GM21737 (cell line): ENCODE data around the gene SLC7A7.
"Not testable (repeated sequence)": the region's sequence is repeated elsewhere in the genome, so short reads cannot be mapped to it uniquely, and the experiment has no call there.

Experiments
- ATAC-seq: cut with Tn5 transposase; IDR thresholded peaks from one replicate; pipeline ENCODE4 v1.9.1; 2021; ENCODE audit warnings: mild to moderate bottlenecking, moderate library complexity; ENCODE audit not compliant: unreplicated experiment

SLC7A7 gene

DNA sequence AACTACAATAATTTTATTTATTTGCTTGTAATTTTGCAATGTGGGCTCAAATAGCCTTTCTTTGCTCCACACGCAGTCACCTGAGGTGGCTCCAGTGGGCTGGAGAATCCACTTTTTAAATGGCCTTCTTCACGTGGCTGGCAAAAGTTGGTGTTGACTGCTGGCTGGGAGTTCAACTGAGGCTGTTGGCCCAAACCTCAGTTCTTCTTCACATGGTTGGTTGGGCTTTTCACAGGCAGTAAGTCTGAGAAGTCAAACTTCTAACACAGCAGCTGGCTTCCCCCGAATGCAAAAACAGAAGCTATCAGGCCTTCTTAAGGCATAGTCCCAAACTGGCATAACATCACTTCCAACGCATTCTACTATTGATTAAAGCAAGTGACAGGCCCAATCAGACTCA, 50.9 kb downstream of the SLC7A7 start:
- no peak for ATAC-seq

GRCh38 chr14:22761734-22762133, 53.5 kb downstream of the SLC7A7 start:
- no peak for ATAC-seq

DNA sequence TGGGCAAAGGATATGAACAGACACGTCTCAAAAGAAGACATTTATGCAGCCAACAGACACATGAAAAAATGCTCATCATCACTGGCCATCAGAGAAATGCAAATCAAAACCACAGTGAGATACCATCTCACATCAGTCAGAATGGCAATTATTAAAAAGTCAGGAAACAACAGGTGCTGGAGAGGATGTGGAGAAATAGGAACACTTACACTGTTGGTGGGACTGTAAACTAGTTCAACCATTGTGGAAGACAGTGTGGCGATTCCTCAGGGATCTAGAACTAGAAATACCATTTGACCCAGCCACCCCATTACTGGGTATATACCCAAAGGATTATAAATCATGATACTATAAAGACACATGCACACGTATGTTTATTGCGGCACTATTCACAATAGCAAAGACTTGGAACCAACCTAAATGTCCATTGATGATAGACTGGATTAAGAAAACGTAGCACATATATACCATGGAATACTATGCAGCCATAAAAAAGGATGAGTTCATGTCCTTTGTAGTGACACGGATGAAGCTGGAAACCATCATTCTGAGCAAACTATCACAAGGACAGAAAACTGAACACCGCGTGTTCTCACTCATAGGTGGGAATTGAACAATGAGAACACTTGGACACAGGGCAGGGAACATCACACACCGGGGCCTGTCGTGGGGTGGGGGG, 57.1 kb downstream of the SLC7A7 start:
- ATAC-seq, result not testable (repeated sequence)

DNA sequence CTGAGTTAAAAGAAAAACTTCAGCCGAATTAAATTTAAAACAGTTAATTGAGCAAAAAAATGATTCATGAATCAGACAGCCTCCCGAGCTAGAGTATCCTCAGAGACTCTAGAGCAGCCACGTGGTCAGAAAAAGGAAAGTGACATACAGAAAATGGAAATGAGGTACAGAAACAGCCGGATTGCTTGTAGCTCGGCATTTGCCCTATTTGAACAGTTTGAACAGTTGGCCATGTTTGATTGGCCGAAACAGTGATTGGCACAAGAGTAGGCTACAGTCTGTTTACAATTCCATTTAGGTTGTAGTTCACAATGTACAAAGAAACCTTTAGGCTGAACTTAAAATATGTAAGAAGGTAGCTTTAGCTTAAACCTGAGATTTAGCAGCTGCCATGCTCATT, 61.6 kb downstream of the SLC7A7 start:
- no peak for ATAC-seq

DNA sequence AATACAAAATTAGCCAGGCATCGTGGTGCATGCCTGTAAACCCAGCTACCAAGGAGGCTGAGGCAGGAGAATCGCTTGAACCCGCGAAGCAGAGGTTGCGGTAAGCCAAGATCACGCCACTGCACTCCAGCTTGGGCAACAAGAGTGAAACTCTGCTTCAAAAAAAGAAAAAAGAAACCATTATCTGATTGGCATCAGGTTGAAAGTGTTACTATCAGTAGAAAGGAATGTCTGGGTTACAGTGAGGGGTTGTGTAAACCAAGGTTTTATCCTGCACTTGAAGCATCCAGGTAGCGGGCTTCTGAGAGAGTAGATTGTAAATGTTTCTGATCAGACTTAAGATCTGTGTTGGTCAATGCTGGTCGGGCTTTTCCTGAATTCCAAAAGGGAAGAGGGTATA, 62.8 kb downstream of the SLC7A7 start:
- no peak for ATAC-seq

DNA sequence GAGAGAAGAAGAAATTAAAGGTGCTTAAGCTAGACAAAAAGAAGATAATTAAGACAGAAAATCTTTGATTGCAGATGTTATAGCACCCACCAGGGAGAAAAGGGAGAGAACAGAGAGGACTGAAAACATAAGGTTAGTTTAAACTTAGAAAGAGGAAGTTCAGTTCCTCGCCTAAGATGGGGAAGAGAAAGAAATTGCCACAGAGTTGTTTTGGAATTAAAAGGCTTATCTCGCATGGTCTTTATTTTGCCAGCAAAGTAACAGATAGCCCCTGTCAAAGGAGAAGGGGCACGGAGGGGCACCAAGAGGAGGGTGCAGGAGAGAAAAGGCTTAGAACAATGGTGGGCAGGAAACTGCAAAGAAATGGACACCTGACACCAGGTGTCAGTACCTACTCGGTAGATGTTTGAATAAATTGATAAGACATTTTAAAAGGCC, 66.6 kb downstream of the SLC7A7 start:
- no peak for ATAC-seq

- ATAC-seq, result no peak
Measured at GRCh38 chr14:22748206-22748605, 67.0 kb downstream of the SLC7A7 start.

DNA sequence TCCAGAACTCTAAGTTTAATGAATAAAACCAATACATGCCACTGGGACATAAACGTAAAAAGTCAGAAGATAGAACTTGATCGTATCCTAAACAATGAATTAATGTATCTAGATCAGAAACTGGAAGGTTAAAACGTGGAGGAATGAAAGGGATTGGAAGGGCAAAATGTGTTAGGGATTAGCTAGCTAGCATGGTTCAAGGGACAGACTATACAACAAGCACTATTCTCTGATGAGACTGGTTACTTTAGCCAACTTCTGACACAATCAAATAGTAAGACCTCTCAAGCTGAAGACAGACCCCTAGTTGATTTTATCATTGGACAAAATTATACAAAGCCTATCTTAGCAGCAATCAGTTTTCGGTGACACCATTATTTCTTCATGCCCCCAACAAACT, 67.5 kb downstream of the SLC7A7 start:
- no peak for ATAC-seq

GRCh38 chr14:22740020-22740419, 75.2 kb downstream of the SLC7A7 start:
- no peak for ATAC-seq

DNA sequence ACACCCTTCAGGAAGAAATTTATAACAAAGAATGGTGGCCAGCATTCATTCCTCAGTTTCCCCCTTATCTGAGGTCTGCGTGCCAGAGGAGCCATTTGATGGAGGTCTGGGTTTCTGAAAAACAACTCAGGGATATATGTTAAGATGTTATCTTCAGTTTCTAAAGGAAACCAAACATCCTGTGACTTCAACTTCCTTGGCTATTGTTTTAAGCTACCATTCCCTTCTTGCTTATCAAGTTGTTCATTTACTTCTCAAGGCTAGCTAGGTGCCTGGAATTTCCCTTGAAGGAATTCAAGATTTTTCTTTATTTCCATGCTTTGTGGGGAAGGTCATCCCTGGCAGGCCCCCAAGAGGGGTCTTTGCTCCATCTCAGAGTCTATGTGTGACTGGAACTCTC, 75.8 kb downstream of the SLC7A7 start:
- no peak for ATAC-seq

DNA sequence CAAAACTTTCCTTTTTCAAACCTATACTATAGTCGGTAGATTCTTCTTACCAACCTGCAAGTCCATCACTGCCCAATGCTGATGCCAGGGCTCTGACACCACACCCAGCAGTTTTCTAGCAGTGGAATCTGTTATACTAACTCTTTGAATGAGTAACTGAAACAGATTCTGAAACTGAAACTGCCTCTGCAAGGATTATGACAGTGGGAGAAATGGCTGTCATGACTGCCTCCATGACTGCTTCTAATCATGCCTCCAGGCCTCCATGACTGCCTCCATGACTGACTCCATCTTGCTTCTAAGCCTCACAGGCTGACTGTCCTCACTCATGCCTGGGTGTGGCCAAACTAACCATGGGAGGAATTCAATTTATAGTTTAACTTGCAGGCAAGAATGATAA, 78.2 kb downstream of the SLC7A7 start:
- no peak for ATAC-seq

DNA sequence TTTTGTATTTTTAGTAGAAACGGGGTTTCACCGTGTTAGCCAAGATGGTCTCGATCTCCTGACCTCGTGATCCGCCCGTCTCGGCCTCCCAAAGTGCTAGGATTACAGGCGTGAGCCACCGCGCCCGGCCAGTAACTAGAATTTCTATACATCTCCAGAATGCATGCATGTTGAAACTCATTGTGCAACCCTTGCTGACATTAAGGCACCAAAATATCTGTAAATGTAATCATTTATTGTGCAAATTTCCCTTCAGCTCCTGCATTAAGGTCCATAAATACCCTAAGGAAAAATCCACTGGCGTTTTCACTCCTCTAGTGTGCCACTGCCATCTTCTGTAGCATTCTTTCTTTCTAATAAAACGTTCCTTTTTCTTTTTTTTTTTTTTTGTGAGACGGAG, 78.9 kb downstream of the SLC7A7 start:
- not testable (repeated sequence) for ATAC-seq

DNA sequence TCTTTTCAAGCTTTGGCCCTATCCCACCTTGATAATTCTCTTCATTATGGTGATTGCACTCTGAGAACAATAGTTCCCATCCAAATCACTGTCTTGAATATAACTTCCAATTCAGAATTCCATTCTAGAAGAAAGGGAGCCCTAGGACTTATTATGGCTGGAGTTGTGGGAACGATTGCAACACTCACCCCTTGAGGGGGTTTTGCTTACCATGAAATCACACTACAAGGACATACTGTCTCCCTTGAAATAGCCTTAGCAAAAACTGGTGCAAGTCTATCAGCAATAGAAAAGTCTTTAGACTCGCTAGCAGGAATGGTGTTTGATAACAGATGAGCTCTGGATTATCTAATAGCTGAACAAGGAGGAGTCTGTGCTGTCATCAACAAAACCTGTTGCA, 80.1 kb downstream of the SLC7A7 start:
- no peak for ATAC-seq

- ATAC-seq, result no peak
Measured at GRCh38 chr14:22733829-22734228, 81.4 kb downstream of the SLC7A7 start.

DNA sequence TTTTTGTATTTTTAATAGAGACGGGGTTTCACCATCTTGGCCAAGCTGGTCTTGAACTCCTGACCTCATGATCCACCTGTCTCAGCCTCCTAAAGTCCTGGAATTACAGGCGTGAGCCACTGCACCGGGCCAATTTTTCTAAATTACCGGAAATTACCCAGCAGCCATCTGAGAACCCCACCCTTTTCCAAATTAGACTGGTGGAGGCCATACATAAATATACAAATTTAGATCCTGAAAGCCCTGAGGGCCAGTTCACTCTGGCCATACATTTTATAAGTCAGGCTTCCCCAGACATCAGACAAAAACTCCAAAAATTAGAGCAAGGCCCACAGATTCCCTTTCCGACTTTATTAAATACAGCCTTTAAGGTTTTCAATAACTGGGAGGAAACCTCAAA, 83.2 kb downstream of the SLC7A7 start:
- not testable (repeated sequence) for ATAC-seq

DNA sequence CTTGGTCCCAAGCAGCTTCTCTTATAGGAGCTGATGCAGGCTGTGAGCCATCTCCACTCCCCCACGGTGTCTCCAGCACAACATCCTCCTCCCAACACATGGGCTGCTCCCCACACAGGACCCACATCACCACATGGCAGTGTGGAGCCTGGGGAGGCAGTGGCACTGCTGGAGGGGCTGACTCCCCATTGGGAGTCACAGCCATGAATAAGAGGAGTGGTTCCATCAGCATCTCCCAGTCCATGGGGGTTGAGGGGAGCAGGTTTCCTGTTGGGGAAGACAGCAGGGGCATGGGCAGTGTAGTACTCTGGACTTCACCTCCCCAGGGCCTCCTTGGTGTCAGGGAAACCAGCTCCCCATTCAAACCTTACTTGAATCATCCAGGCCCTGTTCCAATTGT, 89.2 kb downstream of the SLC7A7 start:
- ATAC-seq, result no peak

- not testable (repeated sequence) for ATAC-seq
Measured at GRCh38 chr14:22725374-22725773, 89.9 kb downstream of the SLC7A7 start.

DNA sequence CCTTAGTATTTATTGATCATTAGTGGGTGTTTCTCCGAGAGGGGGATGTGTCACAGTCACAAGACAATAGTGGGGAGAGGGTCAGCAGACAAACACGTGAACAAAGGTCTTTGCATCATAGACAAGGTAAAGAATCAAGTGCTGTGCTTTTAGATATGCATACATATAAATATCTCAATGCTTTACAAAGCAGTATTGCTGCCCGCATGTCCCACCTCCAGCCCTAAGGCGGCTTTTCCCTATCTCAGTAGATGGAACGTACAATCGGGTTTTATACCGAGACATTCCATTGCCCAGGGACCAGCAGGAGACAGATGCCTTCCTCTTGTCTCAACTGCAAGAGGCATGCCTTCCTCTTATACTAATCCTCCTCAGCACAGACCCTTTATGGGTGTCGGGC, 90.4 kb downstream of the SLC7A7 start:
- ATAC-seq, result not testable (repeated sequence)

GRCh38 chr14:22723815-22724214, 91.4 kb downstream of the SLC7A7 start:
- ATAC-seq, result no peak
